CD14-positive monocyte (primary cell): ENCODE results near the gene UBAP2L. TPM values are rescaled to one million over a fixed set of nuclear protein-coding genes. Genes with fewer than 3 reads are reported as not detected.

Experiments used
- DNase-seq, 3 donors: peaks; one replicate each; pipeline ENCODE4 v3.0.0-alpha.2; 2011 to 2022
- H2AFZ ChIP-seq: 2 replicates; pipeline ENCODE4 v1.6.0; 2012; ENCODE audit warnings: mild to moderate bottlenecking, low read depth, low read length, inconsistent platforms; ENCODE audit not compliant: insufficient read depth, poor library complexity, severe bottlenecking
- H3K27ac ChIP-seq, 2 donors: 1 replicate in 1 of 2; 2 replicates in 1 of 2; pipeline ENCODE4 v1.5.1; 2012 to 2013; ENCODE audit warnings: low read length in 2 of 2, control low read depth in 1 of 2, inconsistent platforms in 1 of 2, low read depth in 1 of 2, mild to moderate bottlenecking in 1 of 2
- H3K27me3 ChIP-seq, 2 donors: one replicate each; pipeline versions ENCODE4 v1.6.0 to v1.6.1; 2011 to 2013; ENCODE audit warnings: low read length in 2 of 2; ENCODE audit not compliant: control insufficient read depth in 2 of 2, insufficient read depth in 2 of 2
- H3K36me3 ChIP-seq, 2 donors: replicated peaks in 1 of 2; 1 replicate in 1 of 2; 2 replicates in 1 of 2; pipeline versions ENCODE4 v1.5.1 to v1.6.1; 2012 to 2013; ENCODE audit warnings: low read length in 2 of 2, control low read depth in 1 of 2, inconsistent platforms in 1 of 2, mild to moderate bottlenecking in 1 of 2; ENCODE audit not compliant: insufficient read depth in 2 of 2, control insufficient read depth in 1 of 2
- H3K4me1 ChIP-seq, 2 donors: 1 replicate in 1 of 2; 2 replicates in 1 of 2; pipeline versions ENCODE4 v1.5.1 to v1.6.1; 2012 to 2013; ENCODE audit warnings: low read length in 2 of 2, control low read depth in 1 of 2, inconsistent platforms in 1 of 2, mild to moderate bottlenecking in 1 of 2, moderate library complexity in 1 of 2; ENCODE audit not compliant: insufficient read depth in 2 of 2, control insufficient read depth in 1 of 2
- H3K4me2 ChIP-seq: replicated peaks from 2 replicates; pipeline ENCODE3; 2012; ENCODE audit warnings: low read length, moderate library complexity, mild to moderate bottlenecking; ENCODE audit not compliant: poor library complexity, severe bottlenecking; ENCODE audit errors: extremely low read depth
- H3K4me3 ChIP-seq, 3 experiments: fragments of 200-600 bp in 1 of 3; sonication (generic) in 1 of 3; replicated peaks in 1 of 3; 1 replicate in 2 of 3; 2 replicates in 1 of 3; pipeline ENCODE4 v1.5.1; 2011 to 2013; ENCODE audit warnings: low read length in 3 of 3, mild to moderate bottlenecking in 3 of 3, control low read depth in 2 of 3, low read depth in 2 of 3, inconsistent platforms in 1 of 3, moderate library complexity in 1 of 3
- H3K79me2 ChIP-seq: 2 replicates; pipeline ENCODE4 v1.6.0; 2012; ENCODE audit warnings: mild to moderate bottlenecking, control low read depth, inconsistent platforms, low read length, moderate library complexity; ENCODE audit not compliant: insufficient read depth
- H3K9ac ChIP-seq: 2 replicates; pipeline ENCODE4 v1.6.0; 2017; ENCODE audit warnings: low read length, mild to moderate bottlenecking; ENCODE audit not compliant: insufficient read depth, poor library complexity, severe bottlenecking
- H3K9me3 ChIP-seq, 2 donors: replicated peaks in 1 of 2; 1 replicate in 1 of 2; 2 replicates in 1 of 2; pipeline versions ENCODE4 v1.5.1 to v1.6.1; 2012 to 2013; ENCODE audit warnings: low read length in 2 of 2, control low read depth in 1 of 2; ENCODE audit not compliant: control insufficient read depth in 1 of 2, insufficient read depth in 1 of 2
- H4K20me1 ChIP-seq: 2 replicates; pipeline ENCODE4 v1.6.0; 2012; ENCODE audit warnings: mild to moderate bottlenecking, low read length, control low read depth, moderate library complexity; ENCODE audit not compliant: insufficient read depth
- H3K27ac Mint-ChIP-seq, 7 donors: one replicate each; pipeline ENCODE4 v1.8.0; 2020; ENCODE audit warnings: mild to moderate bottlenecking in 7 of 7, mixed read lengths in 7 of 7, moderate library complexity in 6 of 7, inconsistent platforms in 2 of 7
- H3K27me3 Mint-ChIP-seq, 3 donors: one replicate each; pipeline ENCODE4 v1.8.0; 2021 to 2022; ENCODE audit warnings: low read depth in 3 of 3, mild to moderate bottlenecking in 3 of 3, mixed read lengths in 3 of 3, moderate library complexity in 3 of 3, inconsistent platforms in 1 of 3
- H3K36me3 Mint-ChIP-seq, 2 donors: one replicate each; pipeline ENCODE4 v1.8.0; 2020; ENCODE audit warnings: mixed read lengths in 2 of 2, inconsistent platforms in 1 of 2, mild to moderate bottlenecking in 1 of 2
- H3K4me1 Mint-ChIP-seq: one replicate; pipeline ENCODE4 v1.8.0; 2020; ENCODE audit warnings: mild to moderate bottlenecking, mixed read lengths
- H3K4me3 Mint-ChIP-seq, 2 donors: one replicate each; pipeline ENCODE4 v1.8.0; 2020; ENCODE audit warnings: mild to moderate bottlenecking in 2 of 2, mixed read lengths in 2 of 2, moderate library complexity in 1 of 2
- H3K9me3 Mint-ChIP-seq, 7 donors: one replicate each; pipeline ENCODE4 v1.8.0; 2020 to 2022; ENCODE audit warnings: mixed read lengths in 7 of 7, mild to moderate bottlenecking in 6 of 7, moderate library complexity in 6 of 7, inconsistent platforms in 2 of 7
- WGBS: methylation state at CpG from one replicate; pipeline ENCODE4 v1.1.5; 2013; ENCODE audit warnings: missing lambda C conversion rate; ENCODE audit not compliant: insufficient coverage; 5-methylcytosine and 5-hydroxymethylcytosine counted together
- intact Hi-C, 2 donors: fragments of 100-400 bp; cut with micrococcal nuclease; formaldehyde crosslinking; loops; one replicate each; pipeline versions ENCODE4 v1.15.0 to v1.15.1; 2023
- polyA plus RNA-seq, 3 donors: library from polyadenylated mRNA; depleted of rRNA in 1 of 3; unstranded in 2 of 3; stranded (reverse) in 1 of 3; fragments of 300-500 nt in 2 of 3; fragments of >200 nt in 1 of 3; fragmentation: Illumina TruSeq in 2 of 3; gene quantifications; 1 replicate in 2 of 3; 2 replicates in 1 of 3; pipeline ENCODE4 v1.2.3, GENCODE V29; 2012 to 2021
- TF ChIP-seq, protein P1 (sequence below): fragments of 200-600 bp; IDR thresholded peaks from one replicate; pipeline ENCODE4 v1.8.0; 2022; ENCODE audit warnings: antibody characterized with exemption, mild to moderate bottlenecking

UBAP2L gene
- polyA plus RNA-seq, 3 donors, result 40.1 to 200 (median 46.8) TPM

DNA sequence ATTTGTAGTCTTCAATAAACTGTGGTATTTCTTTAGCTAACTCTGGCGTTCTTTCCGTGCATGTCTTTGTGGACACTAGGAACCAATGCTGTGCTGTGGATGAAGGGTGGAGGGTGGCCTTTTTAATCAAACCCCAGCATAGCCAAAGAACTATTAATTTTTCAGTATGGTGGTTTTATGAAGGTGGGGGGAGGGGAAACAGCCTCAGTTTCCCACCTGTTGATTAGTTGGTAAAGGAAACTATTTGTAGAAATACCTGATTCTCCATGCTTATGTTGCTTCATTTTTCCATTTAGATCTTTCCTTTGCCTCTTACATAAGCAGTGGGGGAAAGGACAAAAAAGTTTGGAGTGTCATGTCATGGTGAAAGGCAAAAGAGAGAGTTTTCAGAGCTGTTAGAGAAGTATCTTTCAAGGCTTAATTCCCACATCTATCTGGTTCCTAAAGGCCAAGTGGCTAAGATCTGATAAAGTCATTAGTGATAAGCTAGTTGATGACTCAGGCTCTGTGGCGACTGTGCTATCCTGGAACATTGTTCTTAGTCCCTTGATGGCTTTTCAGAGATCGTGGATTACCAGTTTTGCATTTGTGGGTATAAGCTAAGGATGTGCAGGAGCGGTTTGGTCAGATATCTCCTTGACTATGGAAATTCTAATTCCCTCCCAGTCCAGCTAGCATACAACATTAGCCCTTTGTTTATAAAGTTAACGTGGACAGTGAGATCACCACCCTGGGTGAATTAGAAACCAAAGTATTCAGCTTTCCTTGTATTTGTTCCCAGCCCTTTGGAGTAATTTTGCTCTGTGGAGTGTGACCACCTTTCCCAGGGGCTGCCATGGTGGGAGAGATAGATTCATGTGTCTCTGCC, 42.9 kb downstream of the UBAP2L start:
- Mint-ChIP-seq H3K27me3 (no peaks in the 10 kb centered on the region), H3K9me3 (no peaks in the 10 kb centered on the region), H3K36me3 (peaks cover 79 to 89% of the 10 kb centered on the region in 2 donors), H3K4me1 (peaks cover 8% of the 10 kb centered on the region), H3K4me3 (no peak overlapping the region), H3K27ac (peak overlapping the region in 3 of 7 donors; percentile 13 to 59 (median 41))
- H3K4me2 ChIP-seq, result no peak overlapping the region
- no peaks in the 10 kb centered on the region for H3K9me3 ChIP-seq
- H3K4me1 ChIP-seq, result peaks cover 3 to 6% of the 10 kb centered on the region in 2 donors
- no peak overlapping the region for H3K4me3 ChIP-seq
- H4K20me1 ChIP-seq, result peaks cover 16% of the 10 kb centered on the region
- H3K27me3 ChIP-seq, result no peaks in the 10 kb centered on the region
- no peak for DNase-seq
- TF ChIP-seq, protein P1, sequence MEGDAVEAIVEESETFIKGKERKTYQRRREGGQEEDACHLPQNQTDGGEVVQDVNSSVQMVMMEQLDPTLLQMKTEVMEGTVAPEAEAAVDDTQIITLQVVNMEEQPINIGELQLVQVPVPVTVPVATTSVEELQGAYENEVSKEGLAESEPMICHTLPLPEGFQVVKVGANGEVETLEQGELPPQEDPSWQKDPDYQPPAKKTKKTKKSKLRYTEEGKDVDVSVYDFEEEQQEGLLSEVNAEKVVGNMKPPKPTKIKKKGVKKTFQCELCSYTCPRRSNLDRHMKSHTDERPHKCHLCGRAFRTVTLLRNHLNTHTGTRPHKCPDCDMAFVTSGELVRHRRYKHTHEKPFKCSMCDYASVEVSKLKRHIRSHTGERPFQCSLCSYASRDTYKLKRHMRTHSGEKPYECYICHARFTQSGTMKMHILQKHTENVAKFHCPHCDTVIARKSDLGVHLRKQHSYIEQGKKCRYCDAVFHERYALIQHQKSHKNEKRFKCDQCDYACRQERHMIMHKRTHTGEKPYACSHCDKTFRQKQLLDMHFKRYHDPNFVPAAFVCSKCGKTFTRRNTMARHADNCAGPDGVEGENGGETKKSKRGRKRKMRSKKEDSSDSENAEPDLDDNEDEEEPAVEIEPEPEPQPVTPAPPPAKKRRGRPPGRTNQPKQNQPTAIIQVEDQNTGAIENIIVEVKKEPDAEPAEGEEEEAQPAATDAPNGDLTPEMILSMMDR, result no peak
- H3K27ac ChIP-seq, result peak overlapping the region in 1 of 2 donors; percentile 27
- no peaks in the 10 kb centered on the region for H3K79me2 ChIP-seq
- H3K36me3 ChIP-seq, result peaks cover 81 to 88% of the 10 kb centered on the region in 2 donors
- no peak overlapping the region for H2AFZ ChIP-seq
- H3K9ac ChIP-seq, result no peak overlapping the region
- no CpG with 5 or more reads among the region's 6 CpGs for WGBS
- intact Hi-C loops, result no loop called here

DNA sequence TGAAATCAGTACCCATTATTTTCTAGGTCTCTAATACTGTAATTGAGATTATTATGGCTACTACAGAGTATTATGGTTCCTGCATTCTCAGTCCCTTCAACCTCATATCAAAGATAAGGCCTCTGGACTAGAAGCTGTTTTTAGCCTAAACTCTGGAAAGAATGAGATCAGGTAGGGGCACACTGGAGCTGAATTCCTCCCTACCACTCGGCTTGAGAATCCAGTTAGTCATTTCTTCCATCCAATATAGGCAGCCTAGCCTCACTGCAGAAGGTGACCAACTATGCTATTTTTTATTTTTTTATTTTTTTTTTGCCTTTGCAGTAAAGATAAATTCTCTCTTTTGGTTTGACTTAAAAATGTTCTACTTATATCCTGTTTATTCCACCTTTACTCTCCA, 43.7 kb downstream of the UBAP2L start:
- H3K27ac ChIP-seq, result peak overlapping the region in 1 of 2 donors; percentile 27

More for the DNA sequence above, 43.7 kb downstream of the UBAP2L start:
- TF ChIP-seq, protein P1, result no peak
- no peaks in the 10 kb centered on the region for H3K79me2 ChIP-seq
- peaks cover 3 to 6% of the 10 kb centered on the region in 2 donors for H3K4me1 ChIP-seq
- Mint-ChIP-seq H3K4me1 (peaks cover 8% of the 10 kb centered on the region), H3K27ac (peak overlapping the region in 3 of 7 donors; percentile 13 to 59 (median 19)), H3K4me3 (no peak overlapping the region), H3K27me3 (peaks cover 0 to 1% (median 0%) of the 10 kb centered on the region in 3 donors), H3K9me3 (no peaks in the 10 kb centered on the region), H3K36me3 (peaks cover 80 to 89% of the 10 kb centered on the region in 2 donors)
- peaks cover 16% of the 10 kb centered on the region for H4K20me1 ChIP-seq
- intact Hi-C loops, result no loop called here
- H3K9ac ChIP-seq, result no peak overlapping the region
- no peaks in the 10 kb centered on the region for H3K9me3 ChIP-seq
- peaks cover 81 to 88% of the 10 kb centered on the region in 2 donors for H3K36me3 ChIP-seq
- no peak for DNase-seq
- no peak overlapping the region for H3K4me3 ChIP-seq
- H3K27me3 ChIP-seq, result no peaks in the 10 kb centered on the region
- H3K4me2 ChIP-seq, result no peak overlapping the region
- no peak overlapping the region for H2AFZ ChIP-seq
- WGBS, result no CpG with 5 or more reads among the region's 1 CpG
